Gastrocnemius medialis (tissue), 4 donors: ENCODE data around the gene ABTB2. TPM values are rescaled to one million over a fixed set of nuclear protein-coding genes. Genes with fewer than 3 reads are reported as not detected.

ENCODE experiments used
- ATAC-seq, 2 donors: fragments of 150-250 bp; one replicate each; pipeline ENCODE4 v1.9.1; 2016
- DNase-seq, 2 donors: peaks; one replicate each; pipeline ENCODE4 v3.0.0-alpha.2; 2019
- H3K27ac ChIP-seq, 4 donors: fragments of 200-600 bp; sonication (generic); 1 replicate in 1 of 4; 2 replicates in 3 of 4; pipeline ENCODE4 v1.5.1; 2016 to 2018; ENCODE audit warnings: mild to moderate bottlenecking in 2 of 4, moderate library complexity in 1 of 4
- H3K27me3 ChIP-seq, 3 donors: fragments of 200-600 bp; sonication (generic) in 2 of 3; 1 replicate in 1 of 3; 2 replicates in 2 of 3; pipeline versions ENCODE4 v1.5.1 to v1.6.0; 2016 to 2019; ENCODE audit warnings: mild to moderate bottlenecking in 1 of 3, moderate library complexity in 1 of 3
- H3K36me3 ChIP-seq, 2 donors: fragments of 200-600 bp; sonication (generic) in 1 of 2; one replicate each; pipeline ENCODE4 v1.5.1; 2017 to 2018
- H3K4me1 ChIP-seq, 2 donors: fragments of 200-600 bp; sonication (generic) in 1 of 2; one replicate each; pipeline ENCODE4 v1.5.1; 2016 to 2017; ENCODE audit warnings: mild to moderate bottlenecking in 2 of 2
- H3K4me3 ChIP-seq, 4 donors: fragments of 200-600 bp; sonication (generic) in 3 of 4; 1 replicate in 1 of 4; 2 replicates in 3 of 4; pipeline ENCODE4 v1.5.1; 2016 to 2019; ENCODE audit warnings: mild to moderate bottlenecking in 2 of 4
- H3K9me3 ChIP-seq, 3 donors: fragments of 200-600 bp; sonication (generic) in 2 of 3; 1 replicate in 1 of 3; 2 replicates in 2 of 3; pipeline ENCODE4 v1.5.1; 2016 to 2019
- CTCF ChIP-seq, 5 experiments: fragments of 450-650 bp in 3 of 5; fragments of 200-600 bp in 2 of 5; sonication (generic) in 2 of 5; IDR thresholded peaks in 4 of 5; conservative IDR thresholded peaks in 1 of 5; 1 replicate in 4 of 5; 2 replicates in 1 of 5; pipeline ENCODE4 v1.5.1; 2016 to 2019; ENCODE audit warnings: antibody characterized with exemption in 5 of 5, mild to moderate bottlenecking in 3 of 5, moderate library complexity in 3 of 5
- POLR2A ChIP-seq, 2 donors: fragments of 450-650 bp; IDR thresholded peaks; one replicate each; pipeline ENCODE4 v1.6.1; 2017; ENCODE audit warnings: antibody characterized with exemption in 2 of 2, mild to moderate bottlenecking in 2 of 2, moderate library complexity in 2 of 2
- in situ Hi-C, 4 donors: fragments of 200-750 bp; cut with MboI; loops; one replicate each; pipeline versions ENCODE4 v1.15.0 to v1.8.0; 2017; ENCODE audit warnings: low sequenced_read_pairs in 4 of 4
- intact Hi-C: fragments of 100-400 bp; cut with DNase I; formaldehyde crosslinking; loops from one replicate; pipeline ENCODE4 v1.15.1; 2023; ENCODE audit warnings: low total_unique reads
- total RNA-seq, 4 donors: library from RNA; depleted of rRNA; stranded (reverse); fragments of >200 nt; gene quantifications; one replicate each; pipeline versions ENCODE4 v1.1.0 to v1.2.3, GENCODE V29; 2016

ABTB2 gene
- total RNA-seq, 4 donors from 2014 or later, result 8.8 to 30.7 (median 12.2) TPM

DNA sequence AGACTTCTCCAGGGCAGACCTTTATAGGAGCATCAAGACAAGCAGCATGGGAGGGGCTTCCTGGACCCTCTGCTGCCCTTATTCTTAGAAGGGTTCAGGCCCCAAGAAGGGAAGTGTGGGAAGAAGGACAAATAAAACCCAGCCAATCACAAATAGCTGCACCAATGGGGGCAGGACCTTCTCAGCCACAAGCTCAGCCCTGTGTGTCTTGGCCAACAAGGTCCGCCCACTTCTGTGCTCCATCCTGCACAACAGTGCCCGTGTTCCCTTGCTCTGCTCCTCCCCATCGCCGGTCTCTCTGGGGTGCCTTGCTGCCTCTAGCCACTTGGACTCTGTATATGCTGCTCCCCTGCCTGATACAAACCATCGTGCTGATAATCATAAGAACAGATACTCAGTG, 166.2 kb downstream of the ABTB2 start:
- Histone ChIP-seq H3K4me3 (no peak overlapping the region), H3K36me3 (no peaks in the 10 kb centered on the region), H3K27ac (no peak overlapping the region), H3K4me1 (peaks cover 6 to 11% of the 10 kb centered on the region in 2 donors), H3K9me3 (no peaks in the 10 kb centered on the region), H3K27me3 (no peaks in the 10 kb centered on the region)
- DNase-seq, result no peak
- TF ChIP-seq CTCF (IDR thresholded peaks at IDR 0.05 in 4 of 5, conservative IDR thresholded peaks at IDR 0.05 in 1 of 5), result no peak
- TF ChIP-seq POLR2A (IDR thresholded peaks at IDR 0.05), result no peak
- intact Hi-C loops (no loop called here), in situ Hi-C loops (loop anchor here in 2 of 4 donors (25.0 kb wide), 1 partner anchor 296 kb away; no protein-coding TSS in a partner anchor)
- ATAC-seq, result no peak

DNA sequence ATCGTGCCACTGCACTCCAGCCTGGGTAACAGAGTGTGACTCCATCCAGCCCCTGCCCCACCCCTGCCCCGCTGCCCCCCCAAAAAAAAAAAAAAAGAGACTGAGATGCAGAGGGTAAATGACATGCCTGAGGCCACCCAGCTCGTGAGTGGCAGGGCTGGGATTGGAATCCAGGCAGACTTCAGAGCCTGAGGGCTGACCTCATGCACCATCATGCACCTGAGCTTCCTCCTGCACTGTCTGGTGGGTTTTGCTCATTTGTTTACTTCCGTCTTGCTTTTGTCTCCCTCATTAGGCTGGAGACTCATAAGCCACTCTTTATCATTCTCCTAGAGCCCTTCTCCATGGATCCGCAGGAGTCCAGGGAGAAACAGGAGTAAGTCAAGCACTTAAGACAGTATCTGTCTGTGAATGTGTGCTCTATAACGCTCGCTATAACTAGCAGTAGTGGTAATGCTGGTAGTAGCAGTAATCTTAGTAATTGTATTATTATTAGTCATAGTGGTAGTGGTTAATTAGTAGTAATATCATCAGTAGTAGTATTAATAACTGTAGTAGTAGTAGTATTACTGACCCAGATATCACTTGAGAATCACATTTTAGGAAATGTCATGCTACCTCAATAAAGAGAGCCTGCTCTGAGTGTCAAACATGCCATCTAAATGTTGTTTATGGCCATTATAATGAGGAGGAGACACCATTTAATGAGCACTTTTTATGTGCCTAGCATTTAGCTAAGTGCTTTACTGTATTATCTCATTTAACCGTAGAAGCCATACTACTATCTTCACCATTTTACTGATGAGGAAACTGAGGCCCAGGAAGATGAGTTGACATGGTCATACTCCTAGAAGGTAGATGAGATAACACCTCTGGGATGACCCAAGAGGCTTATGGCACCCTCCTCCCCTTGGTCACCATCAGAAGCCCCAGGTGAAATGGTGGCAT, 167.3 kb downstream of the ABTB2 start:
- no peak overlapping the region for H3K4me3 ChIP-seq
- no peaks in the 10 kb centered on the region for H3K27me3 ChIP-seq
- in situ Hi-C loops, result loop anchor here in 2 of 4 donors (25.0 kb wide), 1 partner anchor 297 kb away; no protein-coding TSS in a partner anchor
- intact Hi-C loops, result no loop called here
- H3K9me3 ChIP-seq, result no peaks in the 10 kb centered on the region
- no peaks in the 10 kb centered on the region for H3K36me3 ChIP-seq
- no peak for TF ChIP-seq POLR2A (IDR thresholded peaks at IDR 0.05)
- TF ChIP-seq CTCF (IDR thresholded peaks at IDR 0.05 in 4 of 5, conservative IDR thresholded peaks at IDR 0.05 in 1 of 5), result no peak
- H3K27ac ChIP-seq, result no peak overlapping the region
- DNase-seq (no peak), ATAC-seq (no peak)
- peaks cover 6 to 19% of the 10 kb centered on the region in 2 donors for H3K4me1 ChIP-seq

DNA sequence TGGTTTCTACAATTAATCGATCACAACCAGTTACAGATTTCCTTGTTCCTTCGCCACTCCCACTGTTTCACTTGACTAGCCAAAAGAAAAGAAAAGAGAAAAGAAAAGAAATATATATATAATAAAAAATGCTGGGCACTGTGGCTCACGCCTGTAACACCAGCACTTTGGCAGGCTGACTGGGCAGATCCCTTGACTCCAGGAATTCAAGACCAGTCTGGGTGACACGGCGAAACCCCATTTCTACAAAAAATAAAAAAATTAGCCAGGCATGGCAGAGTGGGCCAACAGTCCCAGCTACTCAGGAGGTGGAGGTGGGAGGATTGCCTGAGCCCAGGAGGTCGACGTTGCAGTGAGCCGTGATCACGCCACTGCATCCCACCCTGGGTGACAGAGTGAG, 168.6 kb downstream of the ABTB2 start:
- intact Hi-C loops (no loop called here), in situ Hi-C loops (loop anchor here in 2 of 4 donors (25.0 kb wide), 1 partner anchor 298 kb away; no protein-coding TSS in a partner anchor)
- ATAC-seq, result no peak
- TF ChIP-seq POLR2A (IDR thresholded peaks at IDR 0.05) (no peak), CTCF (IDR thresholded peaks at IDR 0.05 in 4 of 5, conservative IDR thresholded peaks at IDR 0.05 in 1 of 5) (no peak)
- no peak for DNase-seq
- H3K4me3 ChIP-seq, result no peak overlapping the region
- no peak overlapping the region for H3K27ac ChIP-seq
- H3K9me3 ChIP-seq, result no peaks in the 10 kb centered on the region
- no peaks in the 10 kb centered on the region for H3K27me3 ChIP-seq
- H3K4me1 ChIP-seq, result peaks cover 0 to 15% of the 10 kb centered on the region in 2 donors
- no peaks in the 10 kb centered on the region for H3K36me3 ChIP-seq

DNA sequence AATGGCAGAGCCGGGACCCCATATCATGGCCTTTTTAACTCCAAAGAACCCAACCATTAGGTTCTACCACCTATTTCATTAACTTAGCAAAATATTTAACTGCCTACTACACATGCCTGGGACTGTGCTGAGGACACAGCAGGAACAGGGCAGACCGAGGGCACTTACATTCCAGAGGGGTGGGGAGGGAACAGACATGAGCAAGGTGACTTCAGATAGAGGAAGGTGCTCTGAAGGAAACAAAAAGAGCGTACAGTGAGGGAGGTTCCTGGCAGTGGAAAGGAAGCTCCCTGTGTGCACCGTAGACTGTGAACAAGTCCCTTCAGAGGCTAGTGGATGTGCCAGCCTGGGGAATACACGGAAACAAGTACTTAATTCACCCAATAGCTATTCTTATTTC, 169.6 kb downstream of the ABTB2 start:
- peaks cover 0 to 13% of the 10 kb centered on the region in 2 donors for H3K4me1 ChIP-seq
- no peak overlapping the region for H3K4me3 ChIP-seq
- no peaks in the 10 kb centered on the region for H3K27me3 ChIP-seq
- intact Hi-C loops (no loop called here), in situ Hi-C loops (loop anchor here in 2 of 4 donors (25.0 kb wide), 1 partner anchor 299 kb away; no protein-coding TSS in a partner anchor)
- no peak for TF ChIP-seq CTCF (IDR thresholded peaks at IDR 0.05 in 4 of 5, conservative IDR thresholded peaks at IDR 0.05 in 1 of 5)
- no peak for TF ChIP-seq POLR2A (IDR thresholded peaks at IDR 0.05)
- H3K9me3 ChIP-seq, result no peaks in the 10 kb centered on the region
- H3K36me3 ChIP-seq, result no peaks in the 10 kb centered on the region
- ATAC-seq, result no peak
- DNase-seq, result no peak
- H3K27ac ChIP-seq, result no peak overlapping the region
